ENCODE measurements around the gene CRTC2.

Gene CRTC2

GRCh38 chr1:153962088-153963029 lies 3.9 kb upstream of the CRTC2 start:
- peak overlapping the region; percentile 85 for H3K4me3 ChIP-seq (ENCODE audit: low read depth, low read length)
- ChIA-PET CTCF (interaction anchor here (0.9 to 2.9 kb wide), 7 partner anchors 12 to 182 kb away, joined by 3 to 26 read pairs (median 4); partner anchors contain the start of genes DENND4B, JTB and RAB13), POLR2A (interaction anchor here (0.7 to 3.1 kb wide), 8 partner anchors 10 to 28 kb away, joined by 3 to 22 read pairs (median 4); partner anchors contain the start of genes DENND4B, JTB and RPS27)
- no peak for DNase-seq (ENCODE audit: low read depth, low spot score)
- no peak for TF ChIP-seq CTCF (IDR thresholded peaks at IDR 0.05; ENCODE audit: insufficient read depth, low read length, missing control alignments)

- H3K4me3 ChIP-seq (ENCODE audit: low read depth, low read length), result peak overlapping the region; percentile 85
- DNase-seq (ENCODE audit: low read depth, low spot score), result no peak
- no peak for TF ChIP-seq CTCF (IDR thresholded peaks at IDR 0.05; ENCODE audit: insufficient read depth, low read length, missing control alignments)
- ChIA-PET CTCF (interaction anchor here (1.6 kb wide), 1 partner anchor 13 kb away, joined by 4 read pairs; no protein-coding TSS in a partner anchor), POLR2A (no interaction called here)
Measured at GRCh38 chr1:153961421-153961820, 3.0 kb upstream of the CRTC2 start.

- POLR2A ChIA-PET, result interaction anchor here (0.6 kb wide), 2 partner anchors 17 to 27 kb away, joined by 3 read pairs; no protein-coding TSS in a partner anchor
- no peak for TF ChIP-seq CTCF (IDR thresholded peaks at IDR 0.05; ENCODE audit: insufficient read depth, low read length, missing control alignments)
- DNase-seq (ENCODE audit: low read depth, low spot score), result no peak
- CTCF ChIA-PET, result interaction anchor here (1.2 kb wide), 1 partner anchor 27 kb away, joined by 3 read pairs; no protein-coding TSS in a partner anchor
- no peak overlapping the region for H3K4me3 ChIP-seq (ENCODE audit: low read depth, low read length)
Measured at GRCh38 chr1:153960206-153960605, 1.8 kb upstream of the CRTC2 start.

GRCh38 chr1:153959454-153959853 lies 1.0 kb upstream of the CRTC2 start:
- no peak for DNase-seq (ENCODE audit: low read depth, low spot score)
- TF ChIP-seq CTCF (IDR thresholded peaks at IDR 0.05; ENCODE audit: insufficient read depth, low read length, missing control alignments), result no peak
- CTCF ChIA-PET, result interaction anchor here (1.2 to 5.6 kb wide), 2 partner anchors 14 to 28 kb away, joined by 3 to 83 read pairs; partner anchors contain the start of gene DENND4B
- H3K4me3 ChIP-seq (ENCODE audit: low read depth, low read length), result no peak overlapping the region
- POLR2A ChIA-PET, result interaction anchor here (0.6 to 1.7 kb wide), 3 partner anchors 8 to 296 kb away, joined by 3 to 17 read pairs (median 5); partner anchors contain the start of gene CREB3L4

GRCh38 chr1:153958961-153959260 lies 499 bp upstream of the CRTC2 start:
- no peak for TF ChIP-seq CTCF (IDR thresholded peaks at IDR 0.05; ENCODE audit: insufficient read depth, low read length, missing control alignments)
- peak overlapping the region; percentile 94 for H3K4me3 ChIP-seq (ENCODE audit: low read depth, low read length)
- CTCF ChIA-PET, result interaction anchor here (1.5 to 5.6 kb wide), 2 partner anchors 14 to 28 kb away, joined by 7 to 83 read pairs; partner anchors contain the start of genes DENND4B and RAB13
- POLR2A ChIA-PET, result interaction anchor here (0.6 to 1.7 kb wide), 8 partner anchors 9 to 36 kb away, joined by 3 to 17 read pairs (median 4); partner anchors contain the start of genes CREB3L4, DENND4B, GATAD2B and JTB
- DNase-seq (ENCODE audit: low read depth, low spot score), result no peak

GRCh38 chr1:153957744-153958110 lies 685 bp downstream of the CRTC2 start:
- POLR2A ChIA-PET, result interaction anchor here (0.6 to 2.7 kb wide), 7 partner anchors 8 to 332 kb away, joined by 3 to 18 read pairs (median 4); partner anchors contain the start of genes CREB3L4, DENND4B and JTB
- CTCF ChIA-PET, result interaction anchor here (0.7 to 5.6 kb wide), 4 partner anchors 9 to 137 kb away, joined by 3 to 83 read pairs (median 6); partner anchors contain the start of genes DENND4B and RAB13
- peak overlapping the region; percentile 94 for H3K4me3 ChIP-seq (ENCODE audit: low read depth, low read length)
- no peak for DNase-seq (ENCODE audit: low read depth, low spot score)
- TF ChIP-seq CTCF (IDR thresholded peaks at IDR 0.05; ENCODE audit: insufficient read depth, low read length, missing control alignments), result no peak
